ENCODE results near the gene SWSAP1. TPM values are rescaled to one million over a fixed set of nuclear protein-coding genes. Genes with fewer than 3 reads are reported as not detected.
A peak's percentile ranks its signal among the peaks of the same experiment; 100 is the strongest.

Gene SWSAP1
- total RNA-seq, 4 donors from 2014 or later = 1.6 to 3.7 (median 2.6) TPM

DNA sequence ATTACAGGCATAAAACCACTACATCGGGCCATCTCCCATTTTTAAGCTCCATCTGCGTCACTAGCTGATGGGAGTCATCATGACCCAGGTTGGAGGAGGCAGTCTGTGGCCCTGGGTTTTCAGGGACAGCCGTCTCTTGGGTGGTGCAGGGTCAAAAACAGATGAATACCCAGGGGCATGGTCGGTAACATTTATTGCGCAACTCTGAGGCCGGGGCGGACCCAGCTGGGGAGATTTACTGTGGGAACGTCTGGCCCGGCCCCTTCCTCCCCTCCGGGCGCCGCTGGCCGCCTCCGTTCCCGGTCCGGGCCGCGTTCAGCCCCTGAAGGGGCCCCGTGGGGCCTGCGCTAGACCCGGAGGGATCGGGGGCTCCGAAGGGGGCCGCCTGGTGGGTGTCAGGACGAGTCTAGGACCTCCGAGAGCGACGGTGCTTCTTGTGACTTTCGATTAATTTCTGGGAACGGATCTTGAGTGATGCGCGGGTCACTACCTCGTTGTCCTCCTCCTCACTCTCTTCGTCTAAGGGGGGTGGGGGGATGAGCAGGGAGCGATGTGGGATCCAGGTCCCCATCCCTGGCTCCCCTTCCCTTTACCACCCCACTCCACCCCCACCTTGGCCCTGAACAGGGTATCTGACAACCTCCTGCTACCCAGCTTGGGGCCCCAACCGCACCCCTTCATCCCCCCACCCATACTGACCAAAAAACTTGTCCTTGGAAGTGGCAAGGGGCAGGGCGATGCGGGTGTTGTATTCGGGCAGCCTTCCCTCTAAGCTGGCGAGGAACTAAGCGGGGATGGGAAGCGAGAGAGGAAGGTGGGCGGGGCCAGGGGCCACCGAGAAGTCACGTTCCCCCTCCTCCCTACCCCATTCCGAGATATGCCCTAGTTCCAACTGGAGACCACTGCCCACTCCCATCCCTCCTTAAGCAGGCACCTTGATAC, 46.2 kb downstream of the SWSAP1 start:
- DNase-seq (ENCODE audit: low spot score in 2 of 2) = no peak
- Histone ChIP-seq H3K9me3 (no peaks in the 10 kb centered on the region), H3K4me3 (peak overlapping the region; percentile 41), H3K4me1 (peaks cover 54% of the 10 kb centered on the region), H3K36me3 (no peaks in the 10 kb centered on the region), H3K27me3 (peaks cover 54% of the 10 kb centered on the region), H3K27ac (no peak overlapping the region)
- WGBS = 7% methylated on average over 25 of the region's 46 CpGs
- TF ChIP-seq EP300 (IDR thresholded peaks at IDR 0.05) = no peak
- TF ChIP-seq, protein P1, sequence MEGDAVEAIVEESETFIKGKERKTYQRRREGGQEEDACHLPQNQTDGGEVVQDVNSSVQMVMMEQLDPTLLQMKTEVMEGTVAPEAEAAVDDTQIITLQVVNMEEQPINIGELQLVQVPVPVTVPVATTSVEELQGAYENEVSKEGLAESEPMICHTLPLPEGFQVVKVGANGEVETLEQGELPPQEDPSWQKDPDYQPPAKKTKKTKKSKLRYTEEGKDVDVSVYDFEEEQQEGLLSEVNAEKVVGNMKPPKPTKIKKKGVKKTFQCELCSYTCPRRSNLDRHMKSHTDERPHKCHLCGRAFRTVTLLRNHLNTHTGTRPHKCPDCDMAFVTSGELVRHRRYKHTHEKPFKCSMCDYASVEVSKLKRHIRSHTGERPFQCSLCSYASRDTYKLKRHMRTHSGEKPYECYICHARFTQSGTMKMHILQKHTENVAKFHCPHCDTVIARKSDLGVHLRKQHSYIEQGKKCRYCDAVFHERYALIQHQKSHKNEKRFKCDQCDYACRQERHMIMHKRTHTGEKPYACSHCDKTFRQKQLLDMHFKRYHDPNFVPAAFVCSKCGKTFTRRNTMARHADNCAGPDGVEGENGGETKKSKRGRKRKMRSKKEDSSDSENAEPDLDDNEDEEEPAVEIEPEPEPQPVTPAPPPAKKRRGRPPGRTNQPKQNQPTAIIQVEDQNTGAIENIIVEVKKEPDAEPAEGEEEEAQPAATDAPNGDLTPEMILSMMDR (IDR thresholded peaks at IDR 0.05) = no peak
- no peak for TF ChIP-seq POLR2AphosphoS5 (IDR thresholded peaks at IDR 0.05)
- no peak for TF ChIP-seq POLR2A (IDR thresholded peaks at IDR 0.05)

DNA sequence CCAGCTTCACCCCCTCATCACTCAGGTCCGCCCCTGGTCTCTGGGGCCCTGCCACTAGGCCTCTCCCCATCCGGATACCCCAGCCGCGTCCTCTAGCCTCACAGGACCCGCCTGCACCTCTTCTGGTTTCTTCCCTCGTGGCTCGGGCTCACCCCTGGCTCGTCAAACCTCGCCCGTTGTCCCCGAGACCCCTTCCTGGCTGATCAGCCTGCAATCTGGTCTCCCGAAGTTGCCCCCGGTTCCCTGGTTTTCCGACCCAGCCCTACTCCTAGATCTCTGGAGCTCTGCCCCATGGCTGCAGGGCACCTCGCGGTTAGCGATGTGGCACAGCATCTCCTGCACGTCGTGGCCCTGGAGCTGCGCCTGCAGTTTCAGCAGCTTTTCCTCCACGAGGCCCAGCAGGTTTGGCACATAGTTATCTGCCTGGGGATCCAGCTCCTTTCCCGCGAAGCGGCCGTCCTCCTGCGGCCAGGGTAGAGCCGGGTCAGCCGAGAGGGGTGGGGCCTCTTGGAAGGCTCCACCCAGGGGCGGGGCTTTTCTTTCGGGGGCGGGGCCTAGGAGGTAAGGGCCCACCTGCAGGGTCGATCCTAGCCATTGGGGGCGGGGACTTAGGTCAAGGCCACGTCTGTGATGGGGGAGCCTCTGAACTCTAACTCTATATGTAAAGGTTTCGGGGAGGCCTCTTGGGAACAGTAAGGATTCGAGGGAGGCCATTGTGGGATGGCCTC, 47.1 kb downstream of the SWSAP1 start:
- H3K36me3 ChIP-seq = no peaks in the 10 kb centered on the region
- DNase-seq (ENCODE audit: low spot score in 2 of 2) = no peak
- H3K4me3 ChIP-seq = peak overlapping the region; percentile 46
- peaks cover 54% of the 10 kb centered on the region for H3K27me3 ChIP-seq
- H3K4me1 ChIP-seq = peaks cover 54% of the 10 kb centered on the region
- 10% methylated on average over 31 of the region's 36 CpGs for WGBS
- TF ChIP-seq EP300 (IDR thresholded peaks at IDR 0.05) = no peak
- TF ChIP-seq POLR2AphosphoS5 (IDR thresholded peaks at IDR 0.05) = no peak
- TF ChIP-seq, protein P1 (IDR thresholded peaks at IDR 0.05) = no peak
- H3K9me3 ChIP-seq = no peaks in the 10 kb centered on the region
- H3K27ac ChIP-seq = no peak overlapping the region

DNA sequence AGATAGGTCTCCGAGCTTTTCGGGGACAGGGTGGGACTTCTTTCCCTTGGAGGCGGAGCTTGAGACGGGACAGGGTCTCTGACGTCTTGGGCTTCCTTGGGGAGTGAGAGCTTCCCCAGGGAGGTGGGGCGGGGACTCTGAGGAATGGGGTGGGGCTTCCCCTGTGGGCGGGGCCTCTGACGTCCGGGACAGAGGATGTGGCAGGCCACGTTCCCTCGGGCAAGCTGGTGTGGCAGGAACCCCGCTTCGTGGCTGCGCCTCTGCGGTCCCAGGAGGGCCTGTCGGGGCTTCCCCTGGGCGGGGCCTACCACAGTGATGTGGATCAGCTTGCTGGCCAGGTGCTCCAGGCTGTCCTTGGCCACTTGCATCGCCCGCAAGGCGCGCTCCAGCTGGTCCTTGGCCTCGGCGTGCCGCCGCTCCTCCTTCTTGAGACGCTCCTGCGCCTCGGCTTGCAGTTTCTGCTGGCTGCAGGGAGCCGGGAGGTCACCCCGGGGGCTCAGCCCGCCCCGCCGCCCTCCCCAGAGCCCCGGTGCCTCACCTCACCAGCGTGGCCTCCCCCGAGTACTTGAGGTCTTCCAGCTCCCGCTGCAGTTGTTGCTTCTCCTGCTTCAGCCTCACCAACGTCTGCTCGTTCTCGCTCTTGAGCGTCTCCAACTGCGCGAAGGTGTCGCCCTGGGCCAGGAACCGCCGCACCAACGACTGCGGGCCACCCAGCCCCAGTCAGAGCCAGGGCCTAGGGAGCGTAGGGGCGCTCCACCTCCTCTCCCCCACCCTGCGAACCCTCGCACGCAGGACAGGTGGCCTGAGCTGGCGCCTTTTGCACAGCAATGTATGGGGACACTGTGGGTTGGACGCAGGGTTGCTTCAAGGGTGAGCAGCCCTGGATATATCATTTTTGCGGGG, 47.9 kb downstream of the SWSAP1 start:
- Histone ChIP-seq H3K4me3 (peak overlapping the region; percentile 46), H3K27ac (peak overlapping the region; percentile 47), H3K4me1 (peaks cover 54% of the 10 kb centered on the region), H3K27me3 (peaks cover 54% of the 10 kb centered on the region), H3K36me3 (no peaks in the 10 kb centered on the region), H3K9me3 (no peaks in the 10 kb centered on the region)
- DNase-seq (ENCODE audit: low spot score in 2 of 2) = peak; percentile 88 to 91
- 7% methylated on average over 9 of the region's 56 CpGs for WGBS
- TF ChIP-seq POLR2A (IDR thresholded peaks at IDR 0.05) (no peak), EP300 (IDR thresholded peaks at IDR 0.05) (no peak), POLR2AphosphoS5 (IDR thresholded peaks at IDR 0.05) (no peak)
- TF ChIP-seq, protein P1 (IDR thresholded peaks at IDR 0.05) = no peak

DNA sequence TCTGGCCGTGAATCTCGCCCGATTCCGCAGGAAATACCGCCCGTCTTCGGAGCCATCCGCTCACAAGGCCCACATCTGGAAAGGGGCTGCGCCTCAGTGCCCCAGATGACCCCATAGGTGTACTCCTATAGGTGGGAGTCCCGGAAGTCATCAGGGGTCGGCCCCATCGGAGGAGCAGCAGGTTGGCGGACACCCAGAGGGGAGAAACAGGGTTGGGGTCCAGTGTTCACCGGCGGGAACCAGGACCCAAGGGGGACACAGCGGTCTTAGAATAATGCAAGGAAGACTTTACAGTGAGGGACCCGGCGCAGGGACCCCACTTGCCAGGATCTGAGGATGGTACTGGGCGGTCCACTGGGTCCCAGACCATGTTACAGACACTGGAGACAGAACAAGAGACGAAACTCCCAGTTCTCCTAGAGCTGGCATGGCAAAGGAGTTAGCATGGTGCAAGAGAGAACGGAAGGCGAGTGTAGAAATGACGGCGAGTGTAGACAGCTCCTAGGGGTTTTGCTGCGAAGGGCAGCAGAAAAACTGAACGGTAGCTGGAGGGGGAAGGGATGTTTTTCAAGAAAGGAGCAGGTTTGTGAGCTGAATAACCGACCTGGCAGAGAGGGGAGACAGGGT, 48.8 kb downstream of the SWSAP1 start:
- Histone ChIP-seq H3K27me3 (peaks cover 50% of the 10 kb centered on the region), H3K36me3 (no peaks in the 10 kb centered on the region), H3K27ac (no peak overlapping the region), H3K4me3 (peak overlapping the region; percentile 46), H3K9me3 (no peaks in the 10 kb centered on the region), H3K4me1 (peaks cover 53% of the 10 kb centered on the region)
- DNase-seq (ENCODE audit: low spot score in 2 of 2) = no peak
- WGBS = 49% methylated on average over 27 of the region's 27 CpGs
- TF ChIP-seq, protein P1 (IDR thresholded peaks at IDR 0.05) = no peak
- TF ChIP-seq EP300 (IDR thresholded peaks at IDR 0.05) (no peak), POLR2AphosphoS5 (IDR thresholded peaks at IDR 0.05) (no peak), POLR2A (IDR thresholded peaks at IDR 0.05) (no peak)

Measured in suprapubic skin (tissue), 4 donors.